Ovary (tissue), 3 donors: ENCODE data around the gene RTL1.

Experiments
- CTCF ChIP-seq, 3 donors: fragments of 450-650 bp in 2 of 3; fragments of 200-600 bp in 1 of 3; IDR thresholded peaks; one replicate each; pipeline versions ENCODE4 v1.5.1 to v1.8.0; 2016 to 2022; ENCODE audit warnings: antibody characterized with exemption in 3 of 3, mild to moderate bottlenecking in 1 of 3
- EP300 ChIP-seq: sonication (generic); formaldehyde crosslinking; IDR thresholded peaks from one replicate; pipeline ENCODE4 v1.6.1; 2017; ENCODE audit warnings: antibody characterized with exemption
- POLR2A ChIP-seq: fragments of 450-650 bp; IDR thresholded peaks from one replicate; pipeline ENCODE4 v1.6.1; 2017; ENCODE audit warnings: antibody characterized with exemption, mild to moderate bottlenecking, moderate library complexity
- donor health status: DM: no; HTN: no; CAD: no.

GRCh38 chr14:100893760-100894159 is 9.8 kb downstream of the RTL1 start:
- no peak for TF ChIP-seq CTCF (IDR thresholded peaks at IDR 0.05)
- TF ChIP-seq POLR2A, result no peak
- TF ChIP-seq EP300, result no peak
